ENCODE measurements around the gene INSYN2A.

DNA sequence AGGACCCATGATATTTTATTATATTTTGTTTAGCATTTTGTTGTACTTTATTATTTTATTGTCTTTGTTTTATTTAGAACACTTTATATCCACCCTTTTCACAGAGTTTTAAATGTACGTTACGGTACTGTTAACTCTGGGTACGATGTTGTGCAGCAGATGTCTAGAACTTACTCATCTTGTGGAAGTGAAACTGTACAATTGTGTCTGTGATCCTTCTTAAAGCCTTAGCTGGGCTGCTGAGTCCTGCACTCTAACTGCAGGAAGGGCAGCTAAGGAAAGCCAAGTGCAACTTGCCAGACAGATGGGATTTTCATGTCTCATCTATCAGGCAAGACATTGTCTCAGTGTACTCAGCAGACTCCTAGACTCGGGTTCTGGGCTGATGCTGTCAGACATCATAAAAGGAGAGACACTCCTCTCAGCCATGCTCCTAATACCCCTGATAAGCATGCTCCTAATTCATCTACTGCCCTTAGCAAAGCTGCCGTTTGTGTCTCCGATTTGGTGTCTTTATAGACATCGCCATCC is 14.6 kb upstream of the INSYN2A start:
- TF ChIP-seq FOSL2 (IDR thresholded peaks at IDR 0.05) (no peak), FOSL2 (CRISPR knock-in tag; IDR thresholded peaks at IDR 0.05) (no peak), JUNB (IDR thresholded peaks at IDR 0.05) (no peak)

Measured in A549 (cell line).